ENCODE results near the gene MICAL2.

MICAL2 gene

GRCh38 chr11:12117611-12118010, 7.2 kb downstream of the MICAL2 start:
- DNase-seq (ENCODE audit: low spot score): no peak

DNA sequence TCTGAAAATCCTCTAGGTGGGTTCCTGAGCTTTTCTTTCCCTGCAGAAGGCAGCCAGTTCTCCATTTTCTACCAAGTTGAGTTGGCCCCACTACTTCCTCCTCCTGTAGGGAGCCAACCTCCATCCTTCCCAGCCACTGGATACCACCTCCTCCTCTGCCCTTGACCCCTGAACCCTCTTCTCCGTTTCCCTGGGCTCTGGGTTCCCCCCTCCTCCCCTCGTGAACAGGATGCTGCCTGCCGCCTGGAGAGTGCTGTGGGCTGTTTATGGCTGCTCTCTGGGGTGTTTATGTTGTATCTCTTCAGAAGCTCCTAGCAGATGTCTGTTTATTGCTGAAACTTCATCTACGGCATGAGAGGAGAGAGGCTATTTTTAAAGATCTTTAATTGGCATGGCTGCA, 8.6 kb downstream of the MICAL2 start:
- no peak for DNase-seq (ENCODE audit: low spot score)

DNA sequence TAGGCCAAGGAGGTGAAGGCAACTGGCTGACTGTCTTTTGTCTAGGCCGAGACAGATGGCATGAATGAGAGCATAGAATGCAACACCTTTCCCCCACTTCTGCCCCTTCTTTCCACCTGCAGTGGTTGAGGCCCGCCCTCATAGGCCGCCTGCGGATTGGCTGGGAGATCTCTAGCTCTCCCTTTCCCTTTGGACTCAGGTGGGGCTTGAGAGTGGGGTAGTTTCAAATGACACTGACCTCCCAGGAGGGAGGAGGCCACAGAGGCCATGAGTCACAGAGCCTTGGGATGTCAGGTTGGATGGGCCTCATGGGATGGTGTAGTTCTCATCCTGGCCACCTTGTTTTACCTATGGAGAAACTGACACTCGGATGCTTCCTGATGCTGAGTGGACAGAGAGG, 9.1 kb downstream of the MICAL2 start:
- DNase-seq (ENCODE audit: low spot score): no peak

- no peak for DNase-seq (ENCODE audit: low spot score)
Measured at GRCh38 chr11:12120031-12121008, 9.9 kb downstream of the MICAL2 start.

DNA sequence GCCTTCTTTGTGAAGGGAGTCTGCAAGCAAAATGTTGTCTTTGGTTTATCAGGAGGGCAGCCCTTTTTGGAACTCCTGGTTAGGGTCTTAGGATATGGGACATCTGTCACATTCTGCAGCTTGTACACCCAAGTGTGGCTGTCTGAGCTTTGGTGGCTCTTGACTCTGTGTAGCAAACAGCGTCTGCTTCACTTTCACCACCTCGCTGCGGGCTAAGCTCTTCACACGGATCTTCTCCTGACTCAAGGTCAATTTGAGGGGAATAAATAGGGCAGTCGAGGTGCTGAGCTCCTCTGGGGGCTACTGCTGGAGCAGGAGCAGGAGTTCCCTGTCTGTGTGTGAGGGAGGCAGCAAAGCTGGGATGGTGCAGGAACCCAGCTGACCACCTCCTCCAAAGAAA, 10.6 kb downstream of the MICAL2 start:
- no peak for DNase-seq (ENCODE audit: low spot score)

DNA sequence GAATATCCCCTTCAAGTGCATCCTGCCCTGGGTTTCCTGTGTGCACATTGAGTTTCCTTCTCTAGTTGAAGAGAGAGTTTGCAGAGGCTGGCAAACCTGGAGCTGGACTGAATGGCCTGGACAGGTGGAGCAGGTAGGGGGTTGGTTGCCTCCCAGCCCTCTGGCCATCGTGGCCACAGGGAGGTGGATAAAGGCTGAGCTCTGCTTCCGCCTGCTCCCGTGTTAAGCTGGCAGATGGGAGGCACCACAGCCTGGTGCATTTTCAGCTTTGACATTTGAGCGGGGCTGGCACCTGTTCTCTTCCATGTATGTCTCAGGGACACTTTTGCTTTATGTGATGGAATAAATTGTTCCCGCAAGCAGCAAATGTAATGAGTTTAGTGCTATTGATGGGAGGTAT, 11.1 kb downstream of the MICAL2 start:
- DNase-seq (ENCODE audit: low spot score): no peak

DNA sequence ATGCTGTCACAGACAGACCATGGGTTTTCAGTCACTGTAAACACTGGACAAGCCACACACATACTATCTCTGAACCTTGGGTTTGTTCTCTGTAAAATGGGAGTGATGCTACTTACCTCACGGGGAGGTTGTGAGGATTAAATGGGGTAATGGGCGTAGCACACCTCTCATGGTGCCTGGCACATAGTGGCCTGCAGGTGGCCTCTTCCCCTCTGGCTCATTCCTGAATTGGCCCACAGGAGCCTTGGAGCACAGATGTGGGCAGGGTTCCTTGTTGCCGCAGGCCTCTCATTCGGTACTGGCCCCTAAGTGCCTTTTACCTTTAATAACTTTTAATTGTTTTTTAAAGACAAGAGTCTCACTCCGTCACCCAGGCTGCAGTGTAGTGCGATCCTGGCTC, 11.7 kb downstream of the MICAL2 start:
- DNase-seq (ENCODE audit: low spot score): no peak

GRCh38 chr11:12123273-12123672, 12.9 kb downstream of the MICAL2 start:
- DNase-seq (ENCODE audit: low spot score): no peak

- no peak for DNase-seq (ENCODE audit: low spot score)
Measured at GRCh38 chr11:12123799-12124198, 13.4 kb downstream of the MICAL2 start.

- no peak for DNase-seq (ENCODE audit: low spot score)
Measured at GRCh38 chr11:12124306-12124705, 13.9 kb downstream of the MICAL2 start.

GRCh38 chr11:12125609-12126149, 15.3 kb downstream of the MICAL2 start:
- DNase-seq (ENCODE audit: low spot score): no peak

DNA sequence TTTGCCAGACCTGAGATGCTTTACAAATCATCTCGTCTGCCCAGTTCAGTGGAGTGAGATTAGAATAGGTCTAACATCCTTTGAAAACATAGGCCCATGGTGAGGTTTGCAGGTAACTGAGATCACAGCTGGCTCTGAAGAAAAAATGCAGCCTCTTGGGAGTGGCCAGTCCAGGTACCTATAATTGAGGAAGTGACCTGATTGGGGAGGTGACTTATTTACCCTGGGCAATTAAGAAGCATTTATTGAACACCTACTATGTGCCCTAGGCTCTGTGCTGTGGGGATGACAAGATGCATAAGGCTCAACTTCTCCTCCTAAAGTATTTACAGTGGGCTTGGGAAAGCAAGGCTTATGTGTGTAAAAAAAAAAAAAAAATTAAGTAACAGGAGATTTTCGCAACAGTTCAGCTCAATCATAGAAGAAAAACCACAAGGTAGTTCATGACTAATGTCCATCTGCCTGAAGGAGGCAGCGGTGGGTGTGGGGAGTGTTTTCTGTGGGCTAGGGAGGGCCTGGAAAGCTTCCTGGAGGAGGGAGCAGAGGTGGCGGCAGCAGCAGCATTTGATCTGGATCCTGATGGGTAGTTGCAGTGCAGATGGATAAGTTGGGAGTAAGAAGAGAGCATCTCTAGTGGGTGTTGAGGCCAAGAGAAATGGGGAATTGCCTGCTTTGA, 16.1 kb downstream of the MICAL2 start:
- DNase-seq (ENCODE audit: low spot score): no peak

DNA sequence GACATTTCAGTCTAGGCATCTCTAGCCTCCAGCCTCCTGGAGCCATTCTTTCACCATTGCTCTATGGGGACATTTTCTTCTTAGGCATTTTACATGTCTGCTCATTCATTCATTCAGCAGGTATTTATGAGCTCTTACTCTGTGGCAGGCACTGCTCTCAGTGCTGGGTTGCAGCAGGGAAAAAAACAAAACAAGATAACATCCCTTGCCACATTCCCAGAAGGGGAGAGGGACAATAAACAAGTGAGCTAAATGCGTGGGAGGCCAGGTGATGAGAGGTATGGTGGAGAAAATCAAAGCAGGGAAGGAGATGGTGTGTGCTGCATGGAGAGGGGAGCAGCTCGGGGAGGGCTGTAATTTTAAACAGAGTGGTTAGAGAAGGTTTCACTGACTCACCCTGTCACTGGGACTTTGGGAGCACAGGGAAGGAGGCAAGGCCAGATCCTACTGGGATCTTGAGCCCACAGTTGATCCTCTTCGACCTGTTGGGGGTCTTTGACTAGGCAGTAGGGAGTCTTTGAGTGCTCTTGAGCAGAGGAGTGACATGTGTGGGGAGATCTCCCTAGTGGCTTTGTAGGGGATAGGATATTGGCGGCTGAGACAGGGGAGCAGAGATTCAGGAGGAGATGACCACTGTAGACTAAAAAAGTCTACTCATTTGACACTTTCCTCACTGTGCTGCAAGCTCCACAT, 17.0 kb downstream of the MICAL2 start:
- DNase-seq (ENCODE audit: low spot score): no peak

GRCh38 chr11:12128301-12128751, 17.9 kb downstream of the MICAL2 start:
- no peak for DNase-seq (ENCODE audit: low spot score)

- DNase-seq (ENCODE audit: low spot score): no peak
Measured at GRCh38 chr11:12129227-12129626, 18.8 kb downstream of the MICAL2 start.

- DNase-seq (ENCODE audit: low spot score): no peak
Measured at GRCh38 chr11:12130180-12130980, 20.0 kb downstream of the MICAL2 start.

GRCh38 chr11:12131943-12132789, 21.8 kb downstream of the MICAL2 start:
- no peak for DNase-seq (ENCODE audit: low spot score)

DNA sequence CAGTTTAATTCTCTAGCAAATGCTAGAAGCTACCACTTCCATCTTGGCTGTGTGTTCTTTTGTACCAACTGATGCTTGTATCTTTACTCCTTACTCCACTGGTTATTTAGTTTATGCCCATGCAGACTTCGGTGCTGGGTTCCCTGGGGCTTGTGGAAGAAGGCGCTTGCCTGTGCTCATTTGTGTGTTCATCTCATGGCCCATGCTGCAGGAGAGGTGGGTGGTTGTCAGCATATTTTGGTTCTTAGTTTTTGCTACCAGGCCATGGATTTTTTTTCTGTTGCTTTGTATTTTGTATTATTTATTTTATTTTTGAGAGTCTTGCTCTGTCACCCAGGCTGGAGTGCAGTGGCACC, 22.4 kb downstream of the MICAL2 start:
- no peak for DNase-seq (ENCODE audit: low spot score)

DNA sequence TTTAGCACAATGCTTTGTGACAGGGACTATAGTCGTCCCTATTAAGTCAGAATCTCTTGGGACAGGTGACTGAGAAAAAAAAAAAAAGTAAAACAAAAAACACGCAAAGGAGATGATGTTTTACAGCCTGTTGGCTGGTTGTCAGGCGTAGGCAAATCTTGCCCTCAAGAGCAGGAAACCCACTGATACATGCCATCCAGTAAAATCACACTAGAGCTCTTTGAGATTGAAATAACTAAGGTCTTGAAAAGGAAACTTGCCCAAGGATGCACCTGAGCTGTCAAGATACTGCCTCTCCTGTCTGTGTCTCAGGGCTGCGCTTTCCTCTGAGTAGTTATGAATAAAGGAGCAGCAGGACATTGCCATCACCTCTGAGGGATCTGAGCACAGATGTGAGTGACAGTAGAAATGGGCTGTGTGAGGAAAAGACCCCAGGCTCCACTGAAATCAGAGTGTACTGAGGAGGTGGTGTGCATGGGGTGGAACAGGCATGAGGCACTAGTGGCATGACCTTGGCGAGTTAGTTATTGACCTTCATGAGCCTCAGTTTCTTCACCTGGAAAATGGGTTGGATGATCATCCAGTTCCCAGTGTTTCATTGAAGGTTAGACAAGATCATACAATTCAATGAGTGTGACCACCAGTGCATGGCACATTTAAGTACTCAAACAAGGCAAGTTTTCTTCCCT, 23.3 kb downstream of the MICAL2 start:
- DNase-seq (ENCODE audit: low spot score): no peak

DNA sequence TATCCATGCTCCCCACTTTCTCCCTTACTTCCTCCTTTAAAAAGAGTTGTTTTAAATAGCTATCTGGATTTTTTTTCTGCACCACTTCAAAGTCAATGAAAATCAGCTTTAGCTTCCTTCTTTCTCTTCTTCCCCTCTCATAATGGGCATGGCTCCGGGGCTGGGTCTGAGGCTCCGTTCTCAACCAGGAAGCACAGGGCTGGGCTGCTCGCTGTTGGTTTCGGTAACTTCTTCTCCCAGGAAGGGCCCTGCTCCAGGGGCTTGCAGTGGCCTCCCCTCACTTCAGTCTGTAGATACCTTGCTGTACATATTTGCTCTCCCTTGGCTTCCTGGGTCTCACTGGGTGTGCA, 23.8 kb downstream of the MICAL2 start:
- DNase-seq (ENCODE audit: low spot score): no peak

All from ecto neural progenitor cell (in vitro differentiated cells).